ENCODE measurements around the gene IPO9. TPM values are rescaled to one million over a fixed set of nuclear protein-coding genes. Genes with fewer than 3 reads are reported as not detected.

Gene IPO9
- total RNA-seq, 2 donors from 2014 or later = 16.9 to 18.9 TPM

DNA sequence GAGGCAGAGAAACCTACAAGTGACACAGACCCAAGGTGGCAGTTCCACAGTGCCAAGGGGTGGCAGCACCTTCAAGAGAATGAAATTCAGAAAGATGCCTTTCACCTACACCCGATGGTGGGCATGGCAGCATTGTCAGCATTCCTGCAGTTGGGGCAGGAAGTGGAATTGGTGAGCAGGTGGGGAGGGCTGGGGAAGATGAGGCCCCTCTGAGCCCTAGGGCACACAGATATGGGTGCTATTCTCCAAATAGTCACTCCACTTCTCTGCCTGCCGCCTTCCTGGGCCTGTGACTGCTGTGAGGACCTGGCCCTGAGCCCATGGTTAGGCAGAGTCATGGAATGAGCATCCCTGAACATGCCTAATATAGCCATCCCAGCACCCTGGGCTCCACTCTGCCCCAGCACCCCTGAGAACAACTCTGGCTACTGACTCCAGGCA is 68.0 kb downstream of the IPO9 start:
- H3K4me1 ChIP-seq (replicated peaks) = no peaks in the 10 kb centered on the region
- no peak for DNase-seq (ENCODE audit: low spot score)
- TF ChIP-seq POLR2AphosphoS5 (IDR thresholded peaks at IDR 0.05) = peak; percentile 28
- TF ChIP-seq, protein P1, sequence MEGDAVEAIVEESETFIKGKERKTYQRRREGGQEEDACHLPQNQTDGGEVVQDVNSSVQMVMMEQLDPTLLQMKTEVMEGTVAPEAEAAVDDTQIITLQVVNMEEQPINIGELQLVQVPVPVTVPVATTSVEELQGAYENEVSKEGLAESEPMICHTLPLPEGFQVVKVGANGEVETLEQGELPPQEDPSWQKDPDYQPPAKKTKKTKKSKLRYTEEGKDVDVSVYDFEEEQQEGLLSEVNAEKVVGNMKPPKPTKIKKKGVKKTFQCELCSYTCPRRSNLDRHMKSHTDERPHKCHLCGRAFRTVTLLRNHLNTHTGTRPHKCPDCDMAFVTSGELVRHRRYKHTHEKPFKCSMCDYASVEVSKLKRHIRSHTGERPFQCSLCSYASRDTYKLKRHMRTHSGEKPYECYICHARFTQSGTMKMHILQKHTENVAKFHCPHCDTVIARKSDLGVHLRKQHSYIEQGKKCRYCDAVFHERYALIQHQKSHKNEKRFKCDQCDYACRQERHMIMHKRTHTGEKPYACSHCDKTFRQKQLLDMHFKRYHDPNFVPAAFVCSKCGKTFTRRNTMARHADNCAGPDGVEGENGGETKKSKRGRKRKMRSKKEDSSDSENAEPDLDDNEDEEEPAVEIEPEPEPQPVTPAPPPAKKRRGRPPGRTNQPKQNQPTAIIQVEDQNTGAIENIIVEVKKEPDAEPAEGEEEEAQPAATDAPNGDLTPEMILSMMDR (IDR thresholded peaks at IDR 0.05) = no peak
- H3K27me3 ChIP-seq (replicated peaks; ENCODE audit: insufficient read depth) = no peaks in the 10 kb centered on the region
- 31% methylated on average over 2 of the region's 2 CpGs for WGBS
- H3K27ac ChIP-seq = peak overlapping the region; percentile 51 to 59
- no peaks in the 10 kb centered on the region for H3K36me3 ChIP-seq
- intact Hi-C loops (cut with DNase I) = loop anchor here (2.0 to 10.0 kb wide), 2 partner anchors 50 to 238 kb away; partner anchors contain the start of gene LMOD1
- no peaks in the 10 kb centered on the region for H3K9me3 ChIP-seq
- no peak overlapping the region for H3K4me3 ChIP-seq

DNA sequence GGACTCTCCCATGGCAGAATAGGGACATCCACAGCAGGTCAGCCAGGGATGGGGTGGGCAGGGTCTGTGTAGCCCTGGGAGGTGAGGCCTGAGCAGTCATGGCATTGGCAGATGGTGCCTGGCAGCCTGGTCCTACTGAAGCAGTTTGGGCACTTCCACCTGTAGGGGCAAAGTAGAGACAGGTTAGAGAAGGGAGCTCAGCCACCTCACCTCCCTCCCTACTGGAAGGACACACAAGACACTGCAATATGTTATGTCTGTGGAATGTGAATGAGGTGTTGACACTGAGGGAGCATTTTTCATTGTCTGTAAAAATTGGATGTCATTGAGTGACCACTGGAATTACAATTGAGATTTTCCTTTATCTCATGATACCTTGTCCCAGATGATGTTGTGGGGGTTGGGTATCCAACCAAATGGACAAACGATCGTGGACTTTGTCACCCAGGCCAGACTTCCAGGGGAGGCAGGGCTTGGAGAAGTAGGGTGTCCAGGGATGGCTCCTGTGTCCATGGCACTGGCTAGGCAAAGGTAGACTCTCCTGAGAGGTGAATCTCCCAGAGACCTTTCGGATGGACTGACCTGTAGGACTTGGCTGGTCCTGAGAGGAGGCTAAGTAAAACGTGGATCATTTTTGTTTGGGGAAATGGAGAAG is 69.4 kb downstream of the IPO9 start:
- Histone ChIP-seq H3K9me3 (no peaks in the 10 kb centered on the region), H3K36me3 (no peaks in the 10 kb centered on the region), H3K27me3 (replicated peaks; ENCODE audit: insufficient read depth) (no peaks in the 10 kb centered on the region), H3K27ac (peak overlapping the region; percentile 50 to 51), H3K4me1 (replicated peaks) (no peaks in the 10 kb centered on the region), H3K4me3 (no peak overlapping the region)
- intact Hi-C loops (cut with DNase I) = loop anchor here (10.0 kb wide), 1 partner anchor 236 kb away; no protein-coding TSS in a partner anchor
- no peak for DNase-seq (ENCODE audit: low spot score)
- TF ChIP-seq, protein P1 (IDR thresholded peaks at IDR 0.05) = no peak
- no peak for TF ChIP-seq POLR2A (IDR thresholded peaks at IDR 0.05)
- TF ChIP-seq POLR2AphosphoS5 (IDR thresholded peaks at IDR 0.05) = no peak
- WGBS = 71% methylated on average over 4 of the region's 4 CpGs

DNA sequence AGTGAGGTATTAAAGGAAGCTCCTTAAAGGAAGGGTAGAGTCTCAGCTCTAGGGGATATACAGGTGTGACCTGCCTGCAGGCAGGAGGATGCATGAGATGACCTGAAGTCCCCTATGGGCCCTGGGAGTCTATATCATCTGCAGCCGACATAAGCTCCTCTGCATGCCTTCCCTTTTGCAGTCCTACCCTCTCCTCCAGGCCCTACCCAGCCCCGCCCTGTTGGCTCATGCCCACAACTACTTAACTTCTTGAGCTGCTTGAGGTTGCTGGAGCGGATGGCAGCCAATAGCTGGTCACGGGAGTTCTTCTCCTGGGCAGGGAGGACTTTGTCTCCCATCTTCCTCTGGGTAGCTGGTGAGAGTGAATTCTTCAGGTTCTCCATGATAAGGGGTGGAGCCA is 70.0 kb downstream of the IPO9 start:
- no peaks in the 10 kb centered on the region for H3K9me3 ChIP-seq
- no peaks in the 10 kb centered on the region for H3K36me3 ChIP-seq
- WGBS = 75% methylated on average over 4 of the region's 4 CpGs
- no peak for DNase-seq (ENCODE audit: low spot score)
- no peak overlapping the region for H3K4me3 ChIP-seq
- peak overlapping the region in 1 of 2 donors; percentile 4 for H3K27ac ChIP-seq
- intact Hi-C loops (cut with DNase I) = loop anchor here (10.0 kb wide), 1 partner anchor 236 kb away; no protein-coding TSS in a partner anchor
- no peaks in the 10 kb centered on the region for H3K4me1 ChIP-seq (replicated peaks)
- H3K27me3 ChIP-seq (replicated peaks; ENCODE audit: insufficient read depth) = no peaks in the 10 kb centered on the region
- TF ChIP-seq, protein P1 (IDR thresholded peaks at IDR 0.05) = no peak
- no peak for TF ChIP-seq POLR2A (IDR thresholded peaks at IDR 0.05)
- no peak for TF ChIP-seq POLR2AphosphoS5 (IDR thresholded peaks at IDR 0.05)

DNA sequence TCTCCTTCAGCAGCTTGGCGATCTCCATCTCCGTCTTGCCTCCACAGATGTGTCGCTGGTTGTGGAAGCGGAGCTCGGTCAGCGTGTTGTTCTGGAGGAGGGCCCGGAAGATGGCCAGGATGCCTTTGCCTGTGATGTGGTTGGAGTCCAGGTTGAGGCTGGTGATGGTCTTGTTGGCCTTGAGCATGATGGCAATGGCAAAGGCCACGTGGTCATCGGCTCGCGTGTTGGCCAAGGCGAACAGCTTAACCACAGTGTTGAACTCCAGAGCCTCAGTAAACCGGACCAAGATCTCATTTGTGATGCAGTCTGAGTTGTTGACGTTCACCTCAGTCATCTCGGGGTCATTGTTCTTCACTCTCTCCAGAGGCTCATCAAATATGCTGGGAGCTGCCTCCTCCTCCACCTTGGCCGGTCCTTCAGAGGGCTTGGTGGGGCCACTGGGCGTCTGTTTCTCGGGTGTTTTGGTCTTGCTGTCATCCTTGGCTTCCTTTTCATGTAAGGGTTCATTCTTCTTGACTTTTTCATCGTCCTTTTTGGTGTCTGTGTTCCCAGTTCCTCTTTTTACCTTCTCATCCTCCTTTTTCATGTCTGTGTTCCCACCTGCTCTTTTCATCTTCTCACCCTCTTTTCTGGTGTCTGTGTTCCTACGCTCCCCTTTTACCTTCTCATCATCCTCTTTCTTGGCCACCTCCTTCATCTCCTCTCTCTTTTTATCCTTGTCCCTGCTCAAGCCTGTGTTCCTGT is 70.9 kb downstream of the IPO9 start:
- TF ChIP-seq, protein P1 (IDR thresholded peaks at IDR 0.05) = no peak
- no peak for TF ChIP-seq POLR2A (IDR thresholded peaks at IDR 0.05)
- TF ChIP-seq POLR2AphosphoS5 (IDR thresholded peaks at IDR 0.05) = no peak
- WGBS = 92% methylated on average over 20 of the region's 20 CpGs
- no peaks in the 10 kb centered on the region for H3K36me3 ChIP-seq
- H3K27me3 ChIP-seq (replicated peaks; ENCODE audit: insufficient read depth) = no peaks in the 10 kb centered on the region
- H3K9me3 ChIP-seq = no peaks in the 10 kb centered on the region
- H3K4me3 ChIP-seq = no peak overlapping the region
- H3K27ac ChIP-seq = peak overlapping the region; percentile 4 to 22
- intact Hi-C loops (cut with DNase I) = loop anchor here (10.0 kb wide), 1 partner anchor 235 kb away; no protein-coding TSS in a partner anchor
- H3K4me1 ChIP-seq (replicated peaks) = no peaks in the 10 kb centered on the region
- no peak for DNase-seq (ENCODE audit: low spot score)

All from prostate gland (tissue), 2 donors.